ENCODE results near the gene NEUROG2. TPM values are rescaled to one million over a fixed set of nuclear protein-coding genes. Genes with fewer than 3 reads are reported as not detected.

The NEUROG2 gene
- total and polyA plus RNA-seq, 2 of the 8 experiments (the other 6 are each of a cell fraction or from before 2014, with no cell fraction given) = 0.03 TPM; not detected in 1

DNA sequence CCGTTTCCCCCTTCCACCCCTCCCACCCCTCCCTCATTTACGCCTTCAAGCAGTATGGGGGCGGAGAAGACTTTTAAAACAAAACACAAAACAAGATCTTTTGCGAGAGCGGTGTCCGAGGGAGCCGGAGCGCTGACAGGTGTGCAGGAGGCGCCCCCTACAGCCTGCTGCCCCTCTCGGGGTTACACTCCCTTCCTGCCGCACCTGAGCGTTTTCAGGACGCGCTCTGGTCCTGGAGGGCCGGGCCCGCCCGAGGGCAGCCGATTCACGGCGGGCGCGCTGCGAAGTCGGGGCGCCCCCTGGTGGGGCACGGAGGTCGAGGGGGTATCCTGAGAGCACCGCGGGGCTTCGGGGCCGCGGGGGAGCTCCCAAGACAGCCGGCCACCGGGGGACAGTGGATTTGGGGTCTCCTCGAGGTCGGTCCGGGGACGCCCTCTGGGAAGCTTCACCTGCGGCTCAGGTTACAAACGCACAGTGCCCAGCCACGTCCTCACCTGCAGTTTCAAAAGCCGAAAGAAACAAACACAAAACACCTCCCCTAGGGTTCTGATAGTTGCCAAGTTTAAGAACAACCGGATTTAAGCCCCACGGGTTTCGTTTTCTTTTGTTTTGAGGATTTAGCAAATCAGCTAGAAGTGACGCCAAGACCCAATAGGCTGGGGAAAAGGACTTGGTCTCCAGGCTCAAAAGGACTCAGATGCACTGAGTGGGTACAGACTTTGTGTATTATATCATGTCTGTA is 8.0 kb upstream of the NEUROG2 start (continued):
- TF ChIP-seq NRF1 (IDR thresholded peaks at IDR 0.05; ENCODE audit: low read depth, low read length) (no peak), RFX5 (IDR thresholded peaks at IDR 0.05; ENCODE audit: borderline replicate concordance, low read depth, low read length) (no peak), PHF8 (conservative IDR thresholded peaks at IDR 0.05; ENCODE audit: low read depth, low read length) (no peak), TEAD4 (IDR thresholded peaks at IDR 0.05; ENCODE audit: low read depth, low read length) (no peak), POU5F1 (IDR thresholded peaks at IDR 0.05; ENCODE audit: low read depth, low read length) (no peak), SIN3A (conservative IDR thresholded peaks at IDR 0.05 in 1 of 2, IDR thresholded peaks at IDR 0.05 in 1 of 2; ENCODE audit: low read depth in 1 of 2, low read length in 2 of 2) (peak; percentile 85 to 86; a peak in 3 of 4 replicates), SP2 (IDR thresholded peaks at IDR 0.05; ENCODE audit: low read length) (no peak), NANOG (IDR thresholded peaks at IDR 0.05; ENCODE audit: insufficient read depth, low read depth, low read length, poor library complexity, severe bottlenecking) (no peak), SIX5 (IDR thresholded peaks at IDR 0.05; ENCODE audit: low read depth, low read length) (no peak), BACH1 (IDR thresholded peaks at IDR 0.05; ENCODE audit: low read length) (peak; percentile 57; the same call in 1 of the 2 replicates), KDM4A (IDR thresholded peaks at IDR 0.05; ENCODE audit: low read depth, low read length, severe bottlenecking) (peak; percentile 33)

All from H1 (cell line).